HL-60/S4 treated with phorbol 12-myristate 13-acetate at 8.2 ng/mL for 4 days and 3 days (cell line): Measurements from ENCODE around the gene SFMBT2.
"Not testable (repeated sequence)": the region's sequence is repeated elsewhere in the genome, so short reads cannot be mapped to it uniquely, and the experiment has no call there.

Experiments
- in situ Hi-C: fragments of 300-500 bp; cut with MboI; formaldehyde crosslinking; loops from 2 replicates; pipeline ENCODE4 v1.15.0; 2022; ENCODE audit warnings: low sequenced_read_pairs

Gene SFMBT2

DNA sequence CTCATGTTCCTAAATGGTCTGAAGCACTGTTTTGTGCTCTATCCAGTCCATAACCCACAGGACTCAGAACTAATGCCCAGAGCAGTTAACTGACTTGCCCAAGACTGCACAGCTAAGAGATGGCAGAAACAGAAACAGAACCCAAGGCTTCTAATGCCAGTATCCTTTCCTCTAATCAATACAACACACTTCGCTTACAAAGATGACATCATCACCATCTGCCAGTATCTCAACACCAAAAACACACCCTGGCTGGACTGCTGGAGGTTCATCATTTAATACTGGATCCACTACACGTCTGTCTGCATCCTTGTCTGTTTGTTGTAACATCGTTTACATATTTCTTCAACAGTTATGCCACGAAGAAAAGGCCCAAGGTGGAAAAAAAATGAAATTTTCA, 165.3 kb downstream of the SFMBT2 start:
- in situ Hi-C loops: no loop called here

GRCh38 chr10:7243873-7244272, 167.0 kb downstream of the SFMBT2 start:
- in situ Hi-C loops: no loop called here

DNA sequence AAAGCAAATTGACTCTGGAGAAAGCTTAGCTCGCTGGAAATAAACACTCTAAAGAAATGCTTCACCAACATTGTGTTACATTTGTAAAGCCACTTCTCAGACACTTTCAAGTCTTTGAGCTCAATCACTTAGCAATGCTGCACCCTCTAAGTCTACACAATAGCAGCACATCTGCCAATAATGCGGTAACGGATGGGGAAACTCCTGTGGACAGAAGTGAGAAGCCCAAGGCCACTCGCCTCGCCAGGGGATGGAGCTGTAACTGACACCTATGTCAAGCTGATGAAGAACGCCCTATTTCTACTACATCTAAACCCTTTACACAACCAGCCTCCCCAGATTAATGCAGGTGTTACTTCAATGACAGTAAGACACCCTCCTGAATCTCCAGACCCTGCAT, 167.7 kb downstream of the SFMBT2 start:
- in situ Hi-C loops: no loop called here

- in situ Hi-C loops: no loop called here
Observed at GRCh38 chr10:7239312-7239985, 171.4 kb downstream of the SFMBT2 start.

GRCh38 chr10:7235376-7235775, 175.5 kb downstream of the SFMBT2 start:
- in situ Hi-C loops: no loop called here

DNA sequence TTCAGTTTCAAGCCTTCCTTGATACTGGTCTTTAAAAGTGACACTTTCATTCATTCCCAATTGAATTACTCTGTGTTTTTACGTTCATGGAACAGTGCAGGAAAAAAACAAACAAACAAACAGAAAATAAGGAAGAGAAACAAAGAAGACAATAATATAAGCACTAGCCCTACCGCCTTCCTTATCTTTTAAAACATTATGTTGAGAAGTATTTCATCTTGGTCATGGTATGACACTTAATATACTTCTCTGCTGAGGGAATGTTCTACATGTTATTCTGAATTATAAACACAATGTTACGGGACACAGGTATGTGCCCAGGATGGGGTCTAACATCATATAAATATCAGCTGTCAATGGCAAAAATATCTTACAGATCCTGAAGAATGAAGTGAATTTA, 176.7 kb downstream of the SFMBT2 start:
- in situ Hi-C loops: no loop called here

- in situ Hi-C loops: no loop called here
Observed at GRCh38 chr10:7233259-7233991, 177.4 kb downstream of the SFMBT2 start.

DNA sequence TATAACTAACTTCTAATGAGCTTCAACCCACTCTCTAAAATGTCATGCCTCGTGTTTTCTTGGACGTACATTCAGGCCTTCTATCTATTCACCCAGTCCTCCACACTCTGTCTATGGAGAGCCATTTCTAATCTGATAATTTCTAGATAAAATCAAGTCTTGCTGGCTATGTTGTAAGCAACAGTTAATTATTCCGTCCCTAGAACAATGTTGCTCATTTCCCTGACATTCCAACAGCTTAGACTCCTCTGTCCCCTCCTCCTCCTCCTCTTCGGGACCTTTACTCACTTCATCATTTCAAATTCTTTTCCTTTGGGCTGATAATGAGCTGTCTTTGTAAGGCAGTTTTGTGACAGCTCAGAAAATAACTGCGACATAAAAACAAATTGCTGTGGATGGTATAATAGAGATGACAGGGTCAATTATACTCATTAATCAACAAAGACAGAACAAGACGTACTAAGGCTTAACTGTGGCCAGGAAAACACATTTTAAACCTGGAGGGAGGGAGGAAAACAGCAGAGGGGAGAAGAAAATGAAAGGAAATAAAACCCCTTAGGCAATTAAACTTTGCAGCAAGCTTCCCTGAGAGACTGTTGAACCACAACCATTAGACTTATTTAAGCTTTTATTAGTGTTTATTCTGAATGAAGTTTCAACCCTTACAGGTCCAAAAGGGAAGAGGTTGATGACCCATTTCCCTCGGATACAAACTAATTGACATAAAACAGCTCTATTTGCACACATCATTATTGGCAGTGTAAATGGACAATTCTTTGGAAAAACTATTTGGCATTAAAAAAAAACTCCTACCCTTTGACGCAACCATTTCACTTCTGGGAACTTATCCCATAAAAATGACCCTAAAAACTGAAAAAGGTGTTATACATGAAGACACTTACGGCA, 179.1 kb downstream of the SFMBT2 start:
- in situ Hi-C loops: no loop called here

GRCh38 chr10:7230951-7231350, 179.9 kb downstream of the SFMBT2 start:
- in situ Hi-C loops: no loop called here

GRCh38 chr10:7230036-7230435, 180.8 kb downstream of the SFMBT2 start:
- in situ Hi-C loops: no loop called here

DNA sequence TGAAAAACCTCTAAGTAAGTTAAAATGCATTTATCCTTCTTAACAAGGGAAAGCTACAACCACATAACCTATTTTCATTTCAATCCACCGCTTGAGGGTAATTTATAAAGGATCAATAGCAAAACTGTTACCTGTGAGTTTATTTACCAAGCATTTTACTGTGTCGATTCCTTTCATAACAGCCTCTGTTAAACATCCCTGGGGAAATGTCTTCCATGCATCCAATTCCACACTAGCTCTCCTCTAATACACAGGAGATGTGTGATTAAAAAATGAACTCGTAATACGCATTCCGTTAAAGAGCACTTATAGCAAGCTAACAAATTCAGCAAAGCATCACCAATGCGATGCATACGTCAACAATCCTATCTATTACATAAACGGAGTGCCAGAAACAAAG, 185.7 kb downstream of the SFMBT2 start:
- in situ Hi-C loops: no loop called here

DNA sequence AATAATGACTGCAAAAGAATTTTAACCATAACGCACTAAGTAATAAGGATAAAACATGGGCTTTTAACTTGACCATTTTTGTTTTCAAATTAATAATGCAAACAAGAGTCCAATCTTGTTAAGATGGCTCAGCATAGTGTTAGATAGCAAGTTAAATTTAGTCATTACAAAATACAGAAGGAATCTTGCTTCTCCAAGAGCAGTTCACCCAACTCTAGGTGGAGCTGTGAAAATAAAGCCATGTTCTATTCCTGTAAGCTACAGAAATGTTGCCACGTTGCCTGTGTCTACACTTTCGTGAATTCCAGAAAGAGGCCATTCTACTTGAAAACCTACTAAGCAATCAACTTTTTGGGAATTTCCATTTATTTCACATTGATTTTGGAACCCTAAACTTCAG, 191.9 kb downstream of the SFMBT2 start:
- in situ Hi-C loops: no loop called here

- in situ Hi-C loops: not testable (repeated sequence)
Observed at GRCh38 chr10:7212696-7213095, 198.1 kb downstream of the SFMBT2 start.

DNA sequence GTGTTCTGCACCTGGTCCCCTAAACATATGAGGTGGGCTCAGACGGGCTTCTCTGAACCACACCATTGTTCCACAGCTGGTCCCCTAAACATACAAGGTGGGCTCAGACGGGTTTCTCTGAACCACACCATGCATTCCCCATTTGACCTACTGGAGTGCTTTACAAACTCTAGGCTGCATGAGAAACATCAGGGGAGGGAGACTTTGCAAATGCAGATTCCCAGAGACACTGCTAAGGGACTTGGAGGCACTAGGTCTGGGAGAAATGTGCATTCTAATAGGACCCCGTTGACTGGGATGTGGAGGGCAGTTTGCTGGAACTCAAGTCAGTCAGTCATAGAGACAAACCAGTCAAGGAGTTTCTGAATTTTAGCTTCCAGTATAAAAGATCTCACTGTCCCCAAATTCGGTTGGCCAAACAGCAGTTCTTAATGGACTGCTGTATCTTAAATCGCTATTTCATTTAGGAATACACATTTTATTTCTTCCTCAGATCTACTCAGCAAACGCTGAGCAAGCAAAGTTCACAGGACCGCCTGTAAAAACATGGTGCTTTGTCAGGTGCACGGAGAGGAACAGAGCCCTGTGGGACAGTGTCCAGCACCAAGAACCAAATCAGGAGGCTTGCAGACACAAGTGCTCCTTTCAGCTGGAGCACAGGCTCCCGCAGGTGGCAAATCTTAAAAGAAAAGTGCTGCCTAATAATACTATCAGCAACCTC, 198.8 kb downstream of the SFMBT2 start:
- in situ Hi-C loops: no loop called here

GRCh38 chr10:7210516-7210915, 200.3 kb downstream of the SFMBT2 start:
- in situ Hi-C loops: no loop called here

DNA sequence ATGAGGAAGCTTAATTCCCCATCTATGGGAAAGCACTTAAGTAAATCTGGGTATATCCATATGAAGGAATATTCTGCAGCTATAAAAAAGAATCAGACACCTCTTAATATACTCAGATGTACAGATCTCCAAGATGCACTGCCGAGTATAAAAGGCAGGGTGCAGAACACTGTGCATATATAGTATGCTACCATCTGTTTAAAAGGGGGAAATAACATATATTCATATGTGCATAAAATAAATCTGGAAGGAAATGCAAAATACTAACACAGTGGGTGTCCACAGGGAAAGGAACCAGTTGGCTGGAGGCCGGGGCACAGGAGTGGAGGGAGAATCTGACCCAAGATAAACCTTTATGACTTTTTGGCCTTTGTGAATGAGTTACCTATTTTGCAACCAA, 201.4 kb downstream of the SFMBT2 start:
- in situ Hi-C loops: no loop called here

GRCh38 chr10:7206412-7207100, 204.3 kb downstream of the SFMBT2 start:
- in situ Hi-C loops: no loop called here

DNA sequence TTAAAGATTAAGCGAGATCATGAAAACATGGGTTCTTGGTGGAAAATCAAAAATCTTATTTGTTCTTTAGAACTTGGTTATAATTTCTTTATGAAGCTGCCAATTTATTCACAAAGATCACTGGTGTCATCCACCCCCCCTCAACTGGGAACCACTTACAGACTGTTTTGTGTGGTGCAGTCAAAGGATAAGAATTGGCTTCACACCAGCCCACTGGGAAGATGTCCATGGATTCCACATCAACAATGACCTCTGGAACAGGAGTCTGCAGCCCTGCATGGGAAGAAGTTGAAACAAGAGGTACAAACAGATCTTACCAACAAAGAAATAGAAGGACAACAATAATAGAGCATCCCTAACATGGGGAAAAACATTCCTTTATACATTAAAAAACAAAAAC, 205.2 kb downstream of the SFMBT2 start:
- in situ Hi-C loops: no loop called here

- in situ Hi-C loops: no loop called here
Observed at GRCh38 chr10:7202793-7203355, 208.0 kb downstream of the SFMBT2 start.

DNA sequence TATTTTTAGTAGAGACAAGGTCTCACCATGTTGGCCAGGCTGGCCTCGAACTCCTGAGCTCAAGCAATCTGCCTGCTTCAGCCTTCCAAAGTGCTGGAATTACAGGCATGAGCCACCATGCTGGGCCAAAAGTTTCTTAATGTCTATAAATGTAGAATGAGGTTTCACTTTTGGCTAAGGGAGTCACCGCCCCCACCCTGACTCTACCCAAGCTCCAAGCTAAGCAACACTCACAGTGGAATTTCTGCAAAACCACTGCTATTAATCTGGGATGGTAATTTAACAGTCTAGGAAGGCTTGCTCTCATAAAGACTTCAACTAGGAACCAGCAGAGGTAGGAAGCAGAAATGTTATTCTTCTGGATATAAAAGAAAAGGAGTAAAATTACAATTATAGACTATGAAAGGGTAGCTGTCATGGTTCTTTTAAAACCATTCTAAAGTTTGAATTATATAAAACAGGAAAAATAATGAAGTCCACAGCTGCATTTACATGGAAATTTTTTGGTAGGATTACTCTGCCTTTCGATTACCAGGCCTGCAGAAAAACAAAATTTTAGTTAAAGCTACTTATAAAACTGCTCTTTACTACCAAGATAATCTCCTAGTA, 211.6 kb downstream of the SFMBT2 start:
- in situ Hi-C loops: no loop called here
